GM18873 (cell line): Measurements from ENCODE around the gene VPS51.

Source experiments
- ATAC-seq: cut with Tn5 transposase; IDR thresholded peaks from one replicate; pipeline ENCODE4 v1.9.1; 2021; ENCODE audit warnings: mild to moderate bottlenecking, moderate library complexity, moderate number of reproducible peaks; ENCODE audit not compliant: unreplicated experiment, low FRiP score

VPS51 gene

DNA sequence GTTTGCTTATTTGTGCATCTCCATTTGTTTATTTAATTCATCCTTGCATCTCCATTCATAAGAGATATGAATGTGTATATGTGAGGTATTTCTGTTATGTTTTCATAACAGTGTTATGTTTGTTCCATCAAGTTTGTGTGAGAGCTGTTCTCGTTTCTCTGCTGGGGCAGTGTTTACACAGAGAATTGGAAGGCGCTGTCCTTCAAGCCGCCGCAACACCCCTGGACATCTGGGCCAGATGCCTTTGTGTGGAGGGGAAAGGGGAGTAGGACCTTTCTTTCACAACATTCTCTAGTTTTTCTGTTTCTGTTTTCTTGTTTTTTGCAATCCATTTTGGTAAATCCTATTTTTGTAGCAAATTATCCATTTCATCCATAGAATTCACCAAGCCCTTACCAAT, 8.6 kb downstream of the VPS51 start:
- no peak for ATAC-seq

DNA sequence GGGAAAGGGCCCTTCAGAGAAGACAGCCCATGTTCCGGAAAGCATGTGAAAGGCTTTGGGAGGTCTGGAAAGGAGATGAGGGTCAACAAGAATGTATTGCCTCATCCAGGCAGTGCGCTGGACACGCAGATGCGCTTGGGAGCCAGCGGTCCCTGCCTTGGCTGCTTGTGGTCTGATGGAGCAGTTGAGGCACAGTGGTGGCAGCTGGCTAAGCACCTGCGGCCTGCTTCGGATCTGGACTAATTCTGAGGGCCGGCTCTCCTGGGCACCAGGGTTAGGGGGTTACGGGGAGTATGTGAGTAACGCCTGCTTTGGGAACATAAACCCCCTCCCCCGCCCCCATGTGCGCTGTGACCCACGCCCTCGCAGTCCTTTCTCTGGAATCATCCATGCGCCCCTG, 11.1 kb downstream of the VPS51 start:
- no peak for ATAC-seq

GRCh38 chr11:65107751-65108468, 11.9 kb downstream of the VPS51 start:
- ATAC-seq, result no peak

GRCh38 chr11:65108469-65109123, 12.6 kb downstream of the VPS51 start:
- ATAC-seq, result no peak

DNA sequence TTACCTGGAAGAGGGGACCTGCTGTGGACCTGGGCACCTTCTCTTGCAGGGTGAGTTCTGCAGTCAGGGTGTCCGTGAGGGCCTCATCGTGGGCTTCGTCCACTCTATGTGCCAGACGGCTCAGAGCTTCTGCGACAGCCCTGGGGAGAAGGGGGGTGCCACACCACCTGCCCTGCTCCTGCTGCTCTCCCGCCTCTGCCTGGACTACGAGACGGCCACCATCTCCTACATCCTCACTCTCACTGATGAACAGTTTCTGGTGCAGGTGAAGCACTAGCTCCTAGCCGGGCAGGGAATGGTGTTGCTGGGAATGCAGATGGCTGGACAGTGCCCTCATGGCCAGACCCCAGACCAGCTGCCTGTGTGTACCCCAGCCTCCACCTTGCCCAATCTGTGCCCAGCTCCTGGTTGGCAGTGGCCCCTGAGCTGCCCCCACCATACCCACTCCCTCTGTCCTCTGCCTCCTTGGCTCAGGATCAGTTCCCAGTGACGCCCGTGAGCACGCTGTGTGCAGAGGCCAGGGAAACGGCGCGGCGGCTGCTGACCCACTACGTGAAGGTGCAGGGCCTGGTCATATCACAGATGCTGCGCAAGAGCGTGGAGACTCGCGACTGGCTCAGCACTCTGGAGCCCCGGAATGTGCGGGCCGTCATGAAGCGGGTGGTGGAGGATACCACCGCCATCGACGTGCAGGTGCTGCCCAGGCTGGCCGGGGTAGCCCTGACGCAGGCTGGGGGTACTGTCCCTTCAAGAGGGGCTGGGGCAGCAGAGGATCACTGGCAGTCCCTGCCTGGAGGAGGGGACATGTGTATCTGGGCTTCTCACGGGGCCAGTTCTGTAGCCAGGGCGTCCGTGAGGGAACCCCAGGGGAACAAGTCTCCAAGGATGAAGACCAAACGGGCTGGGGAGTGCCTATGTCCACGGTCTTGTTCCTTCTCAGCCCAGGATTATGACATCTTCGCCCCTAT, 13.5 kb downstream of the VPS51 start:
- ATAC-seq, result no peak

GRCh38 chr11:65110354-65110861, 14.4 kb downstream of the VPS51 start:
- ATAC-seq, result no peak

DNA sequence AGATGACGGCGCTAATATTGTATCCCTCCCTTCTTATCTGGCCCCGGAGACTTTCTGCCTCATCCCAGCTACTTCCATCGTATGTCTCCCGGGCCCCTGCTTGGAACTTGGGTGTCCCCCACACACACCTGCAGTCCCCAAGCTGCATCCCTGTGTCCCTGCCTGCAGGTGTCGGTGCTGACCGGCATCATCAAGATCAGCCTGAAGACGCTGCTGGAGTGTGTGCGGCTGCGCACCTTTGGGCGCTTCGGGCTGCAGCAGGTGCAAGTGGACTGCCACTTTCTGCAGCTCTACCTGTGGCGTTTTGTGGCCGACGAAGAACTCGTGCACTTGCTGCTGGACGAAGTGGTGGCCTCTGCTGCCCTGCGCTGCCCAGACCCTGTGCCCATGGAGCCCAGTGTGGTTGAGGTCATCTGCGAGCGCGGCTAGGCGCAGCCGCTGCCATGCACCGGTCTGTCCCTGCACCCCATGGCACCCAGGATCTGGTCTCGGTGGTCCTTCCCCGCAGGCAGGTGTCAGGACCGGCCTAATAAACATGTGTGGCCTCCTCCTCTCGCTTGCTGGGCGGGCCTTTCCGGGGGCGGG, 15.2 kb downstream of the VPS51 start:
- ATAC-seq, result no peak

- ATAC-seq, result peak; percentile 35
These were observed 15.9 kb downstream of the VPS51 start, which contains the start of gene TM7SF2 for GRCh38 chr11:65111744-65112545. Gene TM7SF2, plus strand, starts transcription at chr11:65111872. Its CDS starts 144 bp downstream, at chr11:65112016.

DNA sequence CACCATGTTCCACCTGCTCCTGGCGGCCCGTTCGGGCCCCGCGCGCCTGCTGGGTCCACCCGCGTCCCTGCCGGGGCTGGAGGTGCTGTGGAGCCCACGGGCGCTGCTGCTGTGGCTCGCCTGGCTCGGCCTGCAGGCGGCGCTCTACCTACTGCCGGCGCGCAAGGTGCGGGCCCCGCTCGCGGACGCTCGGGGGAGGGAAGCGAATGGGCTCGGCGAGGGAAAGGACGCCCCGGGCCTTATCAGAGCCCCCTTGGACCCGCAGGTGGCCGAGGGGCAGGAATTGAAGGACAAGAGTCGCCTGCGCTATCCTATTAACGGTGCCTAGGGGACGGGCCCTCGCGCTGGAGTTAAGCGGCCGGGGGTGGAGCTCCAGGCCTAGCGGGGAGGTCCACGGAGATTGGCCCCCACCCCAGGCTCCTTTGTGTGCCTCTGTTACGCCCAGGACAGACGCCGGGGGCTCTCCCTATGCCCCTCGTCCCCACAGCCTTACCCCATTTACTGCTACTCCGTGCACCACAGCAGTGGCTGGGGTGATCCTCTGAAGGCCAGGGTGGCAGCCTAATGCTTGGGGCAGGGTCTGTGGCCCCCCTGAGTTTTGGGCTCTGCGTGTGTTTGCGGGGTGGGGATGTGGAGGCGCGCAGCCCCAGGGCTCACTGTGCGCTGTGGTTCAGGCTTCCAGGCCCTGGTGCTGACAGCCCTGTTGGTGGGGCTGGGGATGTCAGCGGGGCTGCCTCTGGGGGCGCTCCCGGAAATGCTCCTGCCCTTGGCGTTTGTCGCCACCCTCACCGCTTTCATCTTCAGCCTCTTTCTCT, 16.7 kb downstream of the VPS51 start:
- no peak for ATAC-seq

DNA sequence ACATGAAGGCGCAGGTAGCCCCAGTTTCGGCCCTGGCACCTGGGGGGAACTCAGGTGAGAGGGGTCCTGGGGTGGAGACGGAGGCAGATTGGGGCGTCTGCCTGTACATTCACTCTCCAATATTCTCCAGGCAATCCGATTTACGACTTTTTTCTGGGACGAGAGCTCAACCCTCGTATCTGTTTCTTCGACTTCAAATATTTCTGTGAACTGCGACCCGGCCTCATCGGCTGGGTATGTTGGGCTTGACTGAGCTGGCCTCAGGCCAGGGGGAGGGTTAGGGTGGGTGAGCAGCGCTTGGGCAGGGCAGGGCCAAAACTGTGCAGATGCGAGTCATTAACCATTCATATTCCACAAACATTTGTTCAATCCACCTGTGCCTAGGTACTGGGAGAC, 17.3 kb downstream of the VPS51 start:
- no peak for ATAC-seq

GRCh38 chr11:65113839-65114238, 17.8 kb downstream of the VPS51 start:
- no peak for ATAC-seq

GRCh38 chr11:65114538-65115171, 18.6 kb downstream of the VPS51 start:
- no peak for ATAC-seq

DNA sequence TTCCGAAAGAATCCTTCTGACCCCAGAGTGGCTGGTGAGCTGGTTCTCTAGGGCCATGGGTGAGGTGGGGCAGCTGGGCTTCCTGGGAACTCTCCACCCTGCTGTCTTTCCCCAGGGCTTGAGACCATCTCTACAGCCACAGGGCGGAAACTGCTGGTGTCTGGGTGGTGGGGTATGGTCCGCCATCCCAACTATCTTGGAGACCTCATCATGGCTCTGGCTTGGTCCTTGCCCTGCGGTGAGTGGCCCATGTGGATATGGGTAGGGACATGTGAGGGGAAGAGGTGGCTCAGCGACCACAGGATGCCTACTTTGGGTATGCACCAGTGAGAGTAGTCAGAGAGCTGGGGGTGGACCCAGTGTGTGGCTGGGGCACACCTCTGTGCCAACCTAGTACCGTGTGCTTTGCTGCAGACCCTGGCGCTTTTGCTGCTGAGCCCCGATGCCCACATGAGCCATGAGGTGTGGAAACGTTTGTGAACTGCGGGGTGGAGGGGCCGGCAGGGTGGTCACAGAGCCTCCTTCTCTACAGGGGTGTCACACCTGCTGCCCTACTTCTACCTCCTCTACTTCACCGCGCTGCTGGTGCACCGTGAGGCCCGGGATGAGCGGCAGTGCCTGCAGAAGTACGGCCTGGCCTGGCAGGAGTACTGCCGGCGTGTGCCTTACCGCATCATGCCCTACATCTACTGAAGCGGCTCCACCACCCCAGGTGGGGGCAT, 19.5 kb downstream of the VPS51 start:
- no peak for ATAC-seq

DNA sequence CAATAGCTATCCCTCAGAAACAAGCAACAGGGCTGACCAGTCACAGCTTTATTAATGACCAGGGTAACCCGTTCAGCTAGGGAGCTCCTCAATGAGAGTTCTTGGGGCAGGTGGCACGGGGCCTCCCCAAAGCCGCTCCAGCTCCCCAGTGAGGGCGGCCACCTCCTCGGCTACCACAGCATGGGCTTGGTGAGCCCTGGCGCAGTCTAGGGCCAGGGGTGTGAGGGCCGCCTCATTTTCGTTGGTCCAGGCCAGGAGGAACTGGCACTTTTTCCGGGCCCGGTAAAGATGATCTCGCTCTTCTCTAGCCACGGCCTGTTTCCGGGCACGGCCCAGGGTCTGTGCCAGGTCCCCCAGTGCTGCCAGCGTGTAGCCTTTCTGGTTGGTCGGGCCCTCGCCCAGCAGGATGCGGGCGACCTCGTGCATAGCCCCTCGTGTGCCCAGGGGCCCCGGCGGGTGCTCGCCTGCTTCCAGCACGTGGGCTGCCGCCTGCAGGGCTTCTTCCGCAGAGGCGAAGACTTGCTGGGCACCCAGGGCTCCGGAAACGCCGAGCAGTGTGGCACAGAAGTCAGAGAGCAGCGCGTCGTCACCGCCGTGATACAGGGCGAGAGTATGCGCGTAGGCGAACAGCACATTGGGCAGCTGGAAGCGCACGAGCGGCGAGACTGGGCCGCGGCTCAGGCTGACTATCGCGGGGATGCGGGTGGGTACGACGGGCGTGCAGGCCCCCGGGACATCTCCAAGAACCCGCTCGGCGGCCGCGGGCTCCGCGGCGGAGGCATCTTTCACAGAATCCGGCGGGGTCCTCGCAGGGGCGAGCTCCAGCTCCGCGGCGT, 20.6 kb downstream of the VPS51 start:
- ATAC-seq, result no peak

- ATAC-seq, result peak; percentile 46
These were observed 21.4 kb downstream of the VPS51 start, which contains the start of gene ZNHIT2 for GRCh38 chr11:65117206-65118096. Gene ZNHIT2, minus strand, starts transcription at chr11:65117701. Its CDS starts 48 bp downstream, at chr11:65117653.
